NCI-H146 (cell line): ENCODE results near the gene KDM3A.

Experiments
- DNase-seq: peaks from one replicate; lab custom pipeline; 2025; lab: John Stamatoyannopoulos, UW

The KDM3A gene

GRCh38 chr2:86518481-86518880, 77.3 kb downstream of the KDM3A start:
- no peak for DNase-seq

GRCh38 chr2:86519349-86519748, 78.2 kb downstream of the KDM3A start:
- no peak for DNase-seq

- no peak for DNase-seq
These were observed 79.0 kb downstream of the KDM3A start for GRCh38 chr2:86520153-86520552.

- no peak for DNase-seq
These were observed 80.8 kb downstream of the KDM3A start for GRCh38 chr2:86521922-86522321.

GRCh38 chr2:86522711-86523110, 81.5 kb downstream of the KDM3A start:
- no peak for DNase-seq

GRCh38 chr2:86523491-86523890, 82.3 kb downstream of the KDM3A start:
- DNase-seq: no peak

GRCh38 chr2:86525421-86526340, 84.5 kb downstream of the KDM3A start:
- no peak for DNase-seq

- no peak for DNase-seq
These were observed 92.4 kb downstream of the KDM3A start for GRCh38 chr2:86533589-86533988.

- no peak for DNase-seq
These were observed 100.2 kb downstream of the KDM3A start for GRCh38 chr2:86541334-86541733.
